Thoracic aorta (tissue), 2 donors: ENCODE results near the gene UMODL1. TPM values are rescaled to one million over a fixed set of nuclear protein-coding genes. Genes with fewer than 3 reads are reported as not detected.

Experiments used
- ATAC-seq: fragments of 150-250 bp; one replicate; pipeline ENCODE4 v1.8.0; 2017; ENCODE audit warnings: low read depth; ENCODE audit not compliant: insufficient number of reproducible peaks, low FRiP score
- DNase-seq: peaks from one replicate; pipeline ENCODE4 v3.0.0-alpha.2; 2020; ENCODE audit warnings: low spot score
- H3K27ac ChIP-seq, 2 donors: fragments of 200-600 bp; sonication (generic); 1 replicate in 1 of 2; 2 replicates in 1 of 2; pipeline ENCODE4 v1.5.1; 2016; ENCODE audit warnings: mild to moderate bottlenecking in 2 of 2, moderate library complexity in 2 of 2
- H3K27me3 ChIP-seq: fragments of 200-600 bp; sonication (generic); replicated peaks from 2 replicates; pipeline ENCODE4 v1.6.0; 2016; ENCODE audit warnings: mild to moderate bottlenecking; ENCODE audit not compliant: insufficient read depth
- H3K36me3 ChIP-seq: fragments of 200-600 bp; sonication (generic); one replicate; pipeline ENCODE4 v1.5.1; 2016
- H3K4me1 ChIP-seq, 2 donors: fragments of 200-600 bp; sonication (generic); 1 replicate in 1 of 2; 2 replicates in 1 of 2; pipeline versions ENCODE4 v1.5.1 to v1.6.0; 2016; ENCODE audit warnings: low read depth in 2 of 2, mild to moderate bottlenecking in 1 of 2; ENCODE audit not compliant: control insufficient read depth in 1 of 2
- H3K4me3 ChIP-seq: fragments of 200-600 bp; sonication (generic); 2 replicates; pipeline ENCODE4 v1.5.1; 2016; ENCODE audit warnings: mild to moderate bottlenecking
- H3K9me3 ChIP-seq: fragments of 200-600 bp; sonication (generic); 2 replicates; pipeline ENCODE4 v1.5.1; 2016
- CTCF ChIP-seq: fragments of 200-600 bp; sonication (generic); IDR thresholded peaks from one replicate; pipeline ENCODE4 v1.5.1; 2019; ENCODE audit warnings: antibody characterized with exemption
- total RNA-seq, 2 donors: library from RNA; depleted of rRNA; stranded (reverse); fragments of >200 nt; gene quantifications; one replicate each; pipeline versions ENCODE4 v1.1.0 to v1.2.3, GENCODE V29; 2016

The UMODL1 gene
- total RNA-seq, 2 donors from 2014 or later, result 0.14 TPM; not detected in 1

GRCh38 chr21:42102526-42102925, 31.4 kb downstream of the UMODL1 start:
- ATAC-seq, result no peak
- H3K4me3 ChIP-seq, result no peak overlapping the region

GRCh38 chr21:42102991-42103390, 31.9 kb downstream of the UMODL1 start:
- H3K36me3 ChIP-seq, result no peaks in the 10 kb centered on the region
- H3K4me1 ChIP-seq, result peaks cover 5 to 22% of the 10 kb centered on the region in 2 donors
- no peak for DNase-seq
- no peaks in the 10 kb centered on the region for H3K9me3 ChIP-seq
- no peaks in the 10 kb centered on the region for H3K27me3 ChIP-seq
- ATAC-seq, result no peak
- H3K27ac ChIP-seq, result no peak overlapping the region
- H3K4me3 ChIP-seq, result no peak overlapping the region
- no peak for TF ChIP-seq CTCF

More at GRCh38 chr21:42102526-42102925, 31.4 kb downstream of the UMODL1 start:
- no peak for TF ChIP-seq CTCF
- Histone ChIP-seq H3K9me3 (no peaks in the 10 kb centered on the region), H3K27ac (no peak overlapping the region), H3K27me3 (no peaks in the 10 kb centered on the region), H3K36me3 (no peaks in the 10 kb centered on the region), H3K4me1 (peaks cover 7 to 22% of the 10 kb centered on the region in 2 donors)
- DNase-seq, result no peak

- no peak for ATAC-seq
- DNase-seq, result no peak
- Histone ChIP-seq H3K36me3 (no peaks in the 10 kb centered on the region), H3K27me3 (no peaks in the 10 kb centered on the region), H3K9me3 (no peaks in the 10 kb centered on the region), H3K4me1 (peaks cover 0 to 16% of the 10 kb centered on the region in 2 donors), H3K27ac (no peak overlapping the region), H3K4me3 (no peak overlapping the region)
- TF ChIP-seq CTCF, result no peak
These were observed 32.7 kb downstream of the UMODL1 start for GRCh38 chr21:42103843-42104242.

- DNase-seq (no peak), ATAC-seq (no peak)
- H3K27ac ChIP-seq, result no peak overlapping the region
- H3K4me3 ChIP-seq, result no peak overlapping the region
- H3K36me3 ChIP-seq, result no peaks in the 10 kb centered on the region
- H3K4me1 ChIP-seq, result peaks cover 0 to 12% of the 10 kb centered on the region in 2 donors
- no peaks in the 10 kb centered on the region for H3K27me3 ChIP-seq
- TF ChIP-seq CTCF, result no peak
- H3K9me3 ChIP-seq, result no peaks in the 10 kb centered on the region
These were observed 34.6 kb downstream of the UMODL1 start for GRCh38 chr21:42105476-42106315.

GRCh38 chr21:42106425-42106824, 35.3 kb downstream of the UMODL1 start:
- no peak overlapping the region for H3K4me3 ChIP-seq
- no peak for ATAC-seq
- no peak for TF ChIP-seq CTCF
- no peaks in the 10 kb centered on the region for H3K36me3 ChIP-seq
- peaks cover 0 to 12% of the 10 kb centered on the region in 2 donors for H3K4me1 ChIP-seq
- H3K27ac ChIP-seq, result no peak overlapping the region
- H3K27me3 ChIP-seq, result no peaks in the 10 kb centered on the region
- DNase-seq, result no peak
- no peaks in the 10 kb centered on the region for H3K9me3 ChIP-seq
